ENCODE measurements around the gene SLC9B2.

- TF ChIP-seq ZFP30 (CRISPR knock-in tag; IDR thresholded peaks at IDR 0.05) (no peak), PATZ1 (CRISPR knock-in tag; IDR thresholded peaks at IDR 0.05; ENCODE audit: borderline replicate concordance) (no peak), TSHZ2 (CRISPR knock-in tag; IDR thresholded peaks at IDR 0.05) (no peak), ARNTL (CRISPR knock-in tag; IDR thresholded peaks at IDR 0.05; ENCODE audit: borderline replicate concordance, low read depth) (no peak), OSR1 (CRISPR knock-in tag; IDR thresholded peaks at IDR 0.05) (no peak)
These were observed 16.0 kb downstream of the SLC9B2 start for GRCh38 chr4:103060453-103061148.

Measured in SK-N-SH treated with all-trans-retinoic acid at 6 μM for 48 hours (cell line).